Keratinocyte (primary cell): ENCODE measurements around the gene CASP7. TPM values are rescaled to one million over a fixed set of nuclear protein-coding genes. Genes with fewer than 3 reads are reported as not detected.
"Not testable (repeated sequence)": the region's sequence is repeated elsewhere in the genome, so short reads cannot be mapped to it uniquely, and the experiment has no call there.

Experiments used
- DNase-seq: peaks from one replicate; pipeline ENCODE4 v3.0.0-alpha.2; 2011; ENCODE audit warnings: low read depth, missing footprints, low spot score
- FAIRE-seq: peaks from 2 replicates; lab custom pipeline; 2011; peaks lifted over from hg19 to GRCh38; lab: Jason Lieb, UNC
- H2AFZ ChIP-seq: 2 replicates; pipeline ENCODE4 v1.6.0; 2012; ENCODE audit warnings: low read length, control low read depth, inconsistent platforms; ENCODE audit not compliant: control insufficient read depth
- H3K27ac ChIP-seq: 2 replicates; pipeline ENCODE4 v1.5.1; 2011; ENCODE audit warnings: low read length; ENCODE audit not compliant: control insufficient read depth, insufficient read depth
- H3K27me3 ChIP-seq: 3 replicates; pipeline ENCODE4 v1.6.0; 2011; ENCODE audit warnings: low read length; ENCODE audit not compliant: control insufficient read depth, insufficient read depth; ENCODE audit errors: extremely low read depth
- H3K36me3 ChIP-seq, 2 experiments: 2 replicates in 1 of 2; 3 replicates in 1 of 2; pipeline ENCODE4 v1.5.1; 2011; ENCODE audit warnings: low read length in 2 of 2, mild to moderate bottlenecking in 1 of 2; ENCODE audit not compliant: control insufficient read depth in 2 of 2, insufficient read depth in 2 of 2; ENCODE audit errors: extremely low read depth in 1 of 2
- H3K4me1 ChIP-seq: 3 replicates; pipeline ENCODE4 v1.5.1; 2011; ENCODE audit warnings: low read length; ENCODE audit not compliant: control insufficient read depth, insufficient read depth; ENCODE audit errors: extremely low read depth
- H3K4me2 ChIP-seq: 3 replicates; pipeline ENCODE4 v1.6.0; 2011; ENCODE audit warnings: low read depth, low read length; ENCODE audit not compliant: control insufficient read depth, insufficient read depth; ENCODE audit errors: extremely low read depth
- H3K4me3 ChIP-seq, 3 experiments: fragments of 200-600 bp in 1 of 3; sonication (generic) in 1 of 3; 2 replicates in 2 of 3; 3 replicates in 1 of 3; pipeline ENCODE4 v1.5.1; 2011 to 2016; ENCODE audit warnings: low read length in 3 of 3, mild to moderate bottlenecking in 3 of 3, control low read depth in 2 of 3, inconsistent platforms in 1 of 3, low read depth in 1 of 3, mixed read lengths in 1 of 3, mixed run types in 1 of 3, moderate library complexity in 1 of 3; ENCODE audit not compliant: control insufficient read depth in 2 of 3, insufficient read depth in 2 of 3; ENCODE audit errors: extremely low read depth in 1 of 3
- H3K79me2 ChIP-seq: 2 replicates; pipeline ENCODE4 v1.6.0; 2012; ENCODE audit warnings: low read length; ENCODE audit not compliant: control insufficient read depth, insufficient read depth
- H3K9ac ChIP-seq: 3 replicates; pipeline ENCODE4 v1.6.0; 2011; ENCODE audit warnings: low read length; ENCODE audit not compliant: control insufficient read depth, insufficient read depth; ENCODE audit errors: extremely low read depth
- H3K9me1 ChIP-seq: 3 replicates; pipeline ENCODE4 v1.6.0; 2011; ENCODE audit warnings: low read length; ENCODE audit not compliant: control insufficient read depth, insufficient read depth; ENCODE audit errors: extremely low read depth
- H3K9me3 ChIP-seq: 2 replicates; pipeline ENCODE4 v1.5.1; 2012; ENCODE audit warnings: low read depth, low read length; ENCODE audit not compliant: control insufficient read depth
- H4K20me1 ChIP-seq: 3 replicates; pipeline ENCODE4 v1.6.0; 2011; ENCODE audit warnings: low read length; ENCODE audit not compliant: control insufficient read depth, insufficient read depth; ENCODE audit errors: extremely low read depth
- CTCF ChIP-seq, 3 experiments: IDR thresholded peaks in 1 of 3; conservative IDR thresholded peaks in 1 of 3; optimal IDR thresholded peaks in 1 of 3; 2 replicates in 2 of 3; 3 replicates in 1 of 3; pipeline versions ENCODE3 to v1.5.1; 2011; ENCODE audit warnings: low read length in 3 of 3, mild to moderate bottlenecking in 3 of 3, moderate library complexity in 2 of 3, control low read depth in 1 of 3, inconsistent platforms in 1 of 3; ENCODE audit not compliant: insufficient read depth in 2 of 3; ENCODE audit errors: extremely low read depth in 1 of 3
- EZH2 ChIP-seq: IDR thresholded peaks from one replicate; pipeline ENCODE4 v1.6.1; 2012; ENCODE audit warnings: inconsistent platforms, mild to moderate bottlenecking, low read length, moderate library complexity
- dilution Hi-C: fragments of 300-500 bp; cut with MboI; formaldehyde crosslinking; loops from one replicate; pipeline ENCODE4 v1.7.0; 2020; ENCODE audit warnings: low sequenced_read_pairs; ENCODE audit not compliant: extremely low pct_ligation_motif_present
- polyA plus RNA-seq, 5 experiments: library from polyadenylated mRNA; depleted of rRNA in 3 of 5; stranded (reverse) in 3 of 5; stranded (forward) in 1 of 5; unstranded in 1 of 5; fragments of >200 nt; gene quantifications; 1 replicate in 1 of 5; 2 replicates in 3 of 5; 3 replicates in 1 of 5; pipeline versions ENCODE4 v1.2.1 to v1.2.3, GENCODE V29; 2011 to 2012; ENCODE audit warnings: missing spikeins in 2 of 5, low read depth in 1 of 5, low replicate concordance in 1 of 5

Gene CASP7
- polyA plus RNA-seq, 1 donor (not counting 4 experiments of a cell fraction or from before 2014, with no cell fraction given): 23.2 TPM

GRCh38 chr10:113770346-113770745 is 90.6 kb downstream of the CASP7 start:
- Histone ChIP-seq H3K27me3 (peaks cover 3% of the 10 kb centered on the region), H3K36me3 (no peaks in the 10 kb centered on the region), H3K9ac (no peak overlapping the region), H3K27ac (no peak overlapping the region), H4K20me1 (no peaks in the 10 kb centered on the region), H3K9me1 (no peaks in the 10 kb centered on the region), H2AFZ (no peak overlapping the region), H3K4me3 (no peak overlapping the region), H3K9me3 (no peaks in the 10 kb centered on the region), H3K79me2 (no peaks in the 10 kb centered on the region), H3K4me2 (no peak overlapping the region), H3K4me1 (no peaks in the 10 kb centered on the region)
- DNase-seq (no peak), FAIRE-seq (no peak)
- dilution Hi-C loops: no loop called here
- TF ChIP-seq CTCF (optimal IDR thresholded peaks at IDR 0.05 in 1 of 3, IDR thresholded peaks at IDR 0.05 in 1 of 3, conservative IDR thresholded peaks at IDR 0.05 in 1 of 3; ENCODE audit: extremely low read depth in 1 of 3, insufficient read depth in 2 of 3, low read length in 3 of 3): no peak
- no peak for TF ChIP-seq EZH2

- H2AFZ ChIP-seq, H3K4me1 ChIP-seq, FAIRE-seq, H3K27ac ChIP-seq, H3K9me1 ChIP-seq, DNase-seq, dilution Hi-C loops, H3K9ac ChIP-seq, H3K36me3 ChIP-seq, H3K27me3 ChIP-seq, H3K79me2 ChIP-seq, H3K9me3 ChIP-seq, H3K4me2 ChIP-seq, H4K20me1 ChIP-seq, H3K4me3 ChIP-seq: not testable (repeated sequence)
Measured at GRCh38 chr10:113771131-113771530, 91.4 kb downstream of the CASP7 start.

GRCh38 chr10:113775686-113776294 is 96.1 kb downstream of the CASP7 start:
- H3K4me2 ChIP-seq: no peak overlapping the region
- H2AFZ ChIP-seq: no peak overlapping the region
- H3K9ac ChIP-seq: no peak overlapping the region
- no peaks in the 10 kb centered on the region for H4K20me1 ChIP-seq
- H3K4me3 ChIP-seq: no peak overlapping the region
- H3K9me1 ChIP-seq: no peaks in the 10 kb centered on the region
- no peaks in the 10 kb centered on the region for H3K9me3 ChIP-seq
- no peak overlapping the region for H3K27ac ChIP-seq
- no peak for TF ChIP-seq EZH2
- no peak for TF ChIP-seq CTCF (optimal IDR thresholded peaks at IDR 0.05 in 1 of 3, IDR thresholded peaks at IDR 0.05 in 1 of 3, conservative IDR thresholded peaks at IDR 0.05 in 1 of 3; ENCODE audit: extremely low read depth in 1 of 3, insufficient read depth in 2 of 3, low read length in 3 of 3)
- dilution Hi-C loops: no loop called here
- DNase-seq (no peak), FAIRE-seq (no peak)
- no peaks in the 10 kb centered on the region for H3K27me3 ChIP-seq
- no peaks in the 10 kb centered on the region for H3K36me3 ChIP-seq
- H3K79me2 ChIP-seq: no peaks in the 10 kb centered on the region
- H3K4me1 ChIP-seq: no peaks in the 10 kb centered on the region
